GM12892 (cell line): Measurements from ENCODE around the gene VAV2.

Source experiments
- POLR2A ChIP-seq: IDR thresholded peaks from 2 replicates; pipeline ENCODE4 v1.6.1; 2011; ENCODE audit warnings: low read depth, low read length, control low read depth
- POLR2AphosphoS5 ChIP-seq: IDR thresholded peaks from 2 replicates; pipeline ENCODE4 v1.6.1; 2011; ENCODE audit warnings: low read depth, low read length, control low read depth
- TAF1 ChIP-seq: IDR thresholded peaks from 2 replicates; pipeline ENCODE4 v1.6.1; 2011; ENCODE audit warnings: low read depth, mild to moderate bottlenecking, control low read depth, low read length, borderline replicate concordance

DNA sequence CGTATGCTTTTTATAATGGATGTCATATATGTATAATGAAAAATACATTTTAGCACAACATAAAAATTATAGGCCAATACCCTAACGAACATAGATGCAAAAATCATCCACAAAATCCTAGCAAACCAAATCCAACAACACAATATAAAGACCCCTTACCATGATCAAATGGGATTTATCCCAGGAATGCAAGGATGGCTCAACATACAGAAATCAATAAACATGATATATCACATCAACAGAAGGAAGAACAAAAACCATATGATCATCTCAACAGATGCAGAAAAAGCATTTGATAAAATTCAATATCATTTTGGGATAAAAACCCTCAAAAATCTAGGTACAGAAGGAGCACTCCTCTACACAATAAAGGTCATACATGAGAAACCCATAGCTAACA is 27.7 kb downstream of the VAV2 start:
- no peak for TF ChIP-seq TAF1
- no peak for TF ChIP-seq POLR2AphosphoS5
- no peak for TF ChIP-seq POLR2A
